ENCODE results near the gene RASD2. TPM values are rescaled to one million over a fixed set of nuclear protein-coding genes. Genes with fewer than 3 reads are reported as not detected.

Gene RASD2
- total and polyA plus RNA-seq, 2 experiments from 2014 or later: 1.2 to 3.6 TPM

GRCh38 chr22:35591714-35592417, 51.2 kb downstream of the RASD2 start:
- Histone ChIP-seq H3K4me2 (no peak overlapping the region), H3K4me3 (no peak overlapping the region), H3K4me1 (ENCODE audit: insufficient read depth) (peaks cover 4% of the 10 kb centered on the region), H3F3A (replicated peaks; ENCODE audit: low read depth) (no peaks in the 10 kb centered on the region), H3K79me2 (replicated peaks; ENCODE audit: insufficient read depth) (no peaks in the 10 kb centered on the region), H4K20me1 (replicated peaks; ENCODE audit: insufficient read depth) (no peaks in the 10 kb centered on the region), H3K36me3 (ENCODE audit: insufficient read depth) (no peaks in the 10 kb centered on the region), H3K9me2 (ENCODE audit: insufficient read depth) (no peaks in the 10 kb centered on the region), H3K27ac (ENCODE audit: low read depth) (no peak overlapping the region), H2AFZ (0 out of 2 replicates have a peak overlapping the region, but pooled peaks have one; percentile 97), H3K27me3 (ENCODE audit: insufficient read depth) (no peaks in the 10 kb centered on the region)
- Mint-ChIP-seq H3K4me1 (peaks cover 11% of the 10 kb centered on the region; the same call in 2 of the 3 replicates), H3K9me3 (no peaks in the 10 kb centered on the region), H3K27me3 (ENCODE audit: insufficient read depth, low read depth, poor library complexity) (peaks cover 6% of the 10 kb centered on the region), H3K27ac (no peak overlapping the region), H3K4me3 (no peak overlapping the region), H3K36me3 (ENCODE audit: low read depth) (no peaks in the 10 kb centered on the region)
- DNase-seq (ENCODE audit: low spot score): no peak
- ATAC-seq: no peak
- TF ChIP-seq REST (IDR thresholded peaks at IDR 0.05; ENCODE audit: unreplicated experiment): no peak
- no peak for TF ChIP-seq POLR2AphosphoS5 (IDR thresholded peaks at IDR 0.05; ENCODE audit: low read depth)
- TF ChIP-seq NANOG (IDR thresholded peaks at IDR 0.05; ENCODE audit: borderline replicate concordance): no peak
- no peak for TF ChIP-seq ZNF114 (CRISPR knock-in tag; IDR thresholded peaks at IDR 0.05)
- TF ChIP-seq, protein P1, sequence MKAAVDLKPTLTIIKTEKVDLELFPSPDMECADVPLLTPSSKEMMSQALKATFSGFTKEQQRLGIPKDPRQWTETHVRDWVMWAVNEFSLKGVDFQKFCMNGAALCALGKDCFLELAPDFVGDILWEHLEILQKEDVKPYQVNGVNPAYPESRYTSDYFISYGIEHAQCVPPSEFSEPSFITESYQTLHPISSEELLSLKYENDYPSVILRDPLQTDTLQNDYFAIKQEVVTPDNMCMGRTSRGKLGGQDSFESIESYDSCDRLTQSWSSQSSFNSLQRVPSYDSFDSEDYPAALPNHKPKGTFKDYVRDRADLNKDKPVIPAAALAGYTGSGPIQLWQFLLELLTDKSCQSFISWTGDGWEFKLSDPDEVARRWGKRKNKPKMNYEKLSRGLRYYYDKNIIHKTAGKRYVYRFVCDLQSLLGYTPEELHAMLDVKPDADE (IDR thresholded peaks at IDR 0.05): no peak
- TF ChIP-seq EZH2 (IDR thresholded peaks at IDR 0.05; ENCODE audit: low read depth, unreplicated experiment): no peak
- TF ChIP-seq CREB1 (CRISPR knock-in tag; IDR thresholded peaks at IDR 0.05; ENCODE audit: low read depth): no peak
- TF ChIP-seq ZNF331 (CRISPR knock-in tag; IDR thresholded peaks at IDR 0.05; ENCODE audit: low read depth): no peak

DNA sequence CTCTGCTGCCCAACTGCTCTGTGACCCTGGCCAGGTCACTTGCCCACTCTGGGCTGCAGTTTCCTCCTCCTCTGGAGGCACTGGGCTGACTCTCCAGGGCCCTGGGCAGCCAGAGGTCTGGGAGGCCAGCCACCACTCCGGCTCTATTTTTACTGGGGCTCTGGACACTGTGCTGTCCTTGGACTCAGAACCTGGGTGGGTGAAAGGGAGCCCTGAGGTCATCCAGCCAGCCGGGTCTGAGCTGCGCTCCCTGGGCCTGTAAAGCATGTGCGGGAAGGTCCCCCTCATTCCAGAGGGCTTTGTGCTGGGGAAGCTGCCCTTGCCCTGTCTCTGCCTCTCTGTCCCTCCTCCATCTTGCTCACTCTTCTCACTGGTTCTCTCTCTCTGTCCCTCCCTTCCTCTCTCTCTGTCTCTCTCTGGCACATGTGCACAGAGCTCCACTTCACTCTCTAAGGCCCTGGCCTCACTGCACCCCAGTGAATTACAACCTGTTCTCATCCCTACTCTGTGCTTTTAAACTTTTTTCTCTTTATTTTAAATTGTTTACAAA, 51.9 kb downstream of the RASD2 start:
- Mint-ChIP-seq H3K4me1 (peaks cover 11% of the 10 kb centered on the region; the same call in 2 of the 3 replicates), H3K4me3 (no peak overlapping the region), H3K27me3 (ENCODE audit: insufficient read depth, low read depth, poor library complexity) (peaks cover 9% of the 10 kb centered on the region), H3K9me3 (no peaks in the 10 kb centered on the region), H3K36me3 (ENCODE audit: low read depth) (no peaks in the 10 kb centered on the region), H3K27ac (peak overlapping the region; percentile 21; the same call in 1 of the 2 replicates)
- Histone ChIP-seq H3K4me1 (ENCODE audit: insufficient read depth) (peaks cover 4% of the 10 kb centered on the region), H3K4me3 (no peak overlapping the region), H3K9me2 (ENCODE audit: insufficient read depth) (no peaks in the 10 kb centered on the region), H3K27me3 (ENCODE audit: insufficient read depth) (no peaks in the 10 kb centered on the region), H3K79me2 (replicated peaks; ENCODE audit: insufficient read depth) (no peaks in the 10 kb centered on the region), H3K4me2 (0 out of 2 replicates have a peak overlapping the region, but pooled peaks have one; percentile 51), H3F3A (replicated peaks; ENCODE audit: low read depth) (no peaks in the 10 kb centered on the region), H4K20me1 (replicated peaks; ENCODE audit: insufficient read depth) (no peaks in the 10 kb centered on the region), H2AFZ (peak overlapping the region; percentile 97), H3K36me3 (ENCODE audit: insufficient read depth) (no peaks in the 10 kb centered on the region), H3K27ac (ENCODE audit: low read depth) (no peak overlapping the region)
- ATAC-seq (peak; percentile 54), DNase-seq (ENCODE audit: low spot score) (no peak)
- TF ChIP-seq CREB1 (CRISPR knock-in tag; IDR thresholded peaks at IDR 0.05; ENCODE audit: low read depth) (no peak), JUNB (IDR thresholded peaks at IDR 0.05; ENCODE audit: unreplicated experiment) (no peak), CTCF (conservative IDR thresholded peaks at IDR 0.05; ENCODE audit: low read depth in 2 of 2) (no peak), ZNF331 (CRISPR knock-in tag; IDR thresholded peaks at IDR 0.05; ENCODE audit: low read depth) (no peak), EZH2phosphoT487 (IDR thresholded peaks at IDR 0.05; ENCODE audit: unreplicated experiment) (no peak), ZNF114 (CRISPR knock-in tag; IDR thresholded peaks at IDR 0.05) (no peak), POLR2AphosphoS5 (IDR thresholded peaks at IDR 0.05; ENCODE audit: low read depth) (no peak), EZH2 (IDR thresholded peaks at IDR 0.05; ENCODE audit: low read depth, unreplicated experiment) (no peak), STAT1 (IDR thresholded peaks at IDR 0.05; ENCODE audit: unreplicated experiment) (no peak), NANOG (IDR thresholded peaks at IDR 0.05; ENCODE audit: borderline replicate concordance) (no peak)
- TF ChIP-seq, protein P1 (IDR thresholded peaks at IDR 0.05): no peak

Data from GM23338 (cell line).